Thyroid gland (tissue), 4 donors: ENCODE data around the gene HLCS.

Experiments used
- CTCF ChIP-seq, 6 experiments: fragments of 200-600 bp in 3 of 6; fragments of 450-650 bp in 3 of 6; sonication (generic) in 3 of 6; IDR thresholded peaks; one replicate each; pipeline ENCODE4 v1.5.1; 2016 to 2019; ENCODE audit warnings: antibody characterized with exemption in 6 of 6, mild to moderate bottlenecking in 2 of 6, inconsistent platforms in 1 of 6, moderate library complexity in 1 of 6
- POLR2A ChIP-seq, 2 donors: fragments of 450-650 bp; IDR thresholded peaks; one replicate each; pipeline ENCODE4 v1.6.1; 2017; ENCODE audit warnings: antibody characterized with exemption in 2 of 2, mild to moderate bottlenecking in 2 of 2, moderate library complexity in 1 of 2

- TF ChIP-seq POLR2A (IDR thresholded peaks at IDR 0.05) (no peak), CTCF (IDR thresholded peaks at IDR 0.05) (no peak)
These were observed 19.5 kb downstream of the HLCS start for GRCh38 chr21:36946949-36947356.
